Measurements from ENCODE around the gene MYO9A. TPM values are rescaled to one million over a fixed set of nuclear protein-coding genes. Genes with fewer than 3 reads are reported as not detected.

MYO9A gene
- total RNA-seq, 1 donor from 2014 or later, result 44.9 TPM

DNA sequence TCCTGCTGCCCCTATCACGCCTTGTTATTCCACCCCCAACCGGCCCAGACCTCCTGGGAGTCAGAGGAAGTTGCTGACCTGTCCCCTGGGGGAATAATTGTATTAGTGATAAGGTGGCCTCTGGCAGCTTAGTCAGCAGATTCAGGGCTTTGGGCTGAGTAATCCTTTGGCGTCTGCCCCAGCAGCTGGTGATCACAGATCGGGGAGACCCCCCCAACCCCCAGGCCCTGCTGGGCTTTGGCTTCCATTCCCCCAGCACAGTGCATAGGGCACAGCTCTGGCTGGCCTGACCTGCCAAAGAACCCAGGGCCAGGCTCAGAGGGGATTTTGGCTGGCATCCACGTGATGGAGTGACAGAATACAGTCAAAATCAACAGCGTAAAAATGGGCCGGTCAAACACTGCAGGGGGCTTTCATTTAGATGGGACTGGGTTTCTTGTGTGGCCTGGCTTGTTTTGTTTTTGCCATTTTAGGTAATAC is 311.5 kb downstream of the MYO9A start:
- DNase-seq, result peak; percentile 35

DNA sequence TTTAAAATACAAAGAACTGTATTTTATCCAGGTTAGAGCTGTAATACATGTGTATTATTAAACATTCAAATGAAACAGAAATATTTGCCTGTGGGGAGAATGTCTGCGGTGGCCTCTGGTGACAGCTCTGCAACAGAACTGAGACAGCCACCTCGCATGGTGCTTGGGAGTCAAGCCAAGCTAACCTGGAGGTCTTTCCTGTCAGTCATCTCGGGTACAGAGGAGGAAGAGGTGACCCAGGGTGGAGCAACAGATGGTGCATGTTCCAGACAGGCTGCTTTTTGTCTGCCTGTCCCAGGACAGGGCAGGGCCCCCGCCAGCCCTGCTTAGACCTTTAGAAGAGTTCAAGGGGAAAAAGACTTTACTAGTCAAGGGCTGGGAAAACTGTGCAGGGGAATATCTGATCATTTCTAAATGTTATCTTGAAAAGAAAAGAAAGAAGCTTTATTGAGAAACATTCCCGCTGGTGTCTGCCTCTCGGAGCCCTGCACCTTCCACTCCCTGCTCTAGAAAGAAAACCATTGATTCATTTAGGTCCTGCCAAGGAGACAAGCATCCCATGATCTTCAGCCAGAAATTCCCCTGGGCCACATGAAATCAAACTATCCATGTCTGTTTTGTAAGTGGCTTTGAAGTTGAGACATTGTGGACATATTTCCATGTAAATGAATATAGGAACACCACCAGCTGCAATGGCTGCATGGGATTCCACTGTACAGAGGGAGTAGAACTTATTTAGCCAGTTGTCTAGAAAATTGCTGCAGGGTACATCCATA is 313.1 kb downstream of the MYO9A start:
- DNase-seq, result no peak

- DNase-seq, result no peak
Observed at GRCh38 chr15:71804226-71804625, 313.7 kb downstream of the MYO9A start.

DNA sequence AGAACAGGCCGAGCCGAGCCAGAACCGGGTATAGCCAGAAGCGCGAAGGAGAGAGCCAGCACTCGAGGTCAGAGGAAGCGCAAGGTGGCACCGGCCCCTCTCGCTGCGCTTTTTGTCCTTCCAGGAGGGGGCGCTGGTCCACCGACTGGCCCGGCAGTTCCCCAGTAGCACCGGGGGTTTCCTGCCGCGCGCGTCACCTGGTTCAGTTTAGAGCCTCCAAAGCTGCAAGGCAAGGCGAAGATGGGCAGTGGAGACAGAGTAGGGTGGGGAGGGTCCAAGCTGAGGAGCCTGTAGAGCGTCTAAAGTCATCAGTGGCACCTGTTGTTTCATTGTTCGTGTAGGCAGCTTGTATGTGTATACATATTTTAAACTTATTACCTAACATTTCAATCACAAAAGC is 315.2 kb downstream of the MYO9A start:
- peak; percentile 41 for DNase-seq

DNA sequence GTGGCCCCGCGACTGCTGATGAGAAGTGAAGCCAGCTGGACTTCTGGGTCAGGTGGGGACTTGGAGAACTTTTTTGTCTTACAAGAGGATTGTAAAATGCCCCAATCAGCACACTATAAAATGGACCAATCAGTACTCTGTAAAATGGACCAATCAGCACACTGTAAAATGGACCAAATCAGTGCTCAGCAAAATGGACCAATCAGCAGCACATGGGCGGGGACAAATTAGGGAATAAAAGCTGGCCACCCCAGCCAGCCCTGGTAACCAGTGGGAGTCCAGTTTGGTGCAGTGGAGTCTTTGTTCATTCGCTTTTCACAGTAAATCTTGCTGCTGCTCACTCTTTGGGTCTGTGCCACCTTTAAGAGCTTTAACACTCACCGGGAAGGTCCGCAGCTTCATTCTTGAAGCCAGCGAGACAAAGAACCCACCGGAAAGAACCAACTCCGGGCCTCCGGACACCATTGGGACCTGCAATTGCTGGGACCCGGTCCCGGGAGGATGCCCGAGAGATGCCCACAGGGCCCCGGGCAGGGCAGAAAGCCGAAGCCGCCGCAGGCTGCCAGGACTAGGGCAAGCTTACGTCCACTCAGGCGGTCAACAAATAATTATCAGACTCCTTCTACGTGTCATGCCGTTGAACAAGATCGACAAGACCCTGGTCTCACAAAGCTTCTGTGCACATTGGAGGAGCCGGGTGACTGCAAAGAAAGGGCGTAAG is 315.9 kb downstream of the MYO9A start:
- DNase-seq, result no peak

- peak; percentile 88 for DNase-seq
Observed at GRCh38 chr15:71800835-71801745, 316.9 kb downstream of the MYO9A start.

GRCh38 chr15:71800190-71800589 is 317.8 kb downstream of the MYO9A start:
- DNase-seq, result no peak

DNA sequence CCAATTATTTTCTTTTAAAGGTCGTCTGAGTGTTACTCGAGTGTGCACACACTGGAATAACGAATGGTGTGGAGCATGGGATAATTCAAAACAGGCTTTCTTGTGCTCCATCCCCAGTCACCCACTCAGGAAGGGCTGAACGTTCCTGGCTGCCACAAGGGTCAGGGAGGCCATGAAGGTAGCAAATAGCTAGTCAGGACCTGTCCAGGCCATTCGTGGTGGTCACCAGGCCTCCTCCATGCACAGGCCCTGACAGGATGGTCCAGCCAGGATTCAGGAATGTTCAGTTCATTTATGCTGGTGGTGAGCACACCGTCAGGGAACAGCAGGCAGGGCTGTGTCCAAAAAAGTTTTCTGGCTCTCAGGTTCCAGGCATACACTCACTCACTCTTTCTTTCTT is 319.3 kb downstream of the MYO9A start:
- DNase-seq, result no peak

GRCh38 chr15:71792521-71792920 is 325.4 kb downstream of the MYO9A start:
- peak; percentile 83 for DNase-seq

DNA sequence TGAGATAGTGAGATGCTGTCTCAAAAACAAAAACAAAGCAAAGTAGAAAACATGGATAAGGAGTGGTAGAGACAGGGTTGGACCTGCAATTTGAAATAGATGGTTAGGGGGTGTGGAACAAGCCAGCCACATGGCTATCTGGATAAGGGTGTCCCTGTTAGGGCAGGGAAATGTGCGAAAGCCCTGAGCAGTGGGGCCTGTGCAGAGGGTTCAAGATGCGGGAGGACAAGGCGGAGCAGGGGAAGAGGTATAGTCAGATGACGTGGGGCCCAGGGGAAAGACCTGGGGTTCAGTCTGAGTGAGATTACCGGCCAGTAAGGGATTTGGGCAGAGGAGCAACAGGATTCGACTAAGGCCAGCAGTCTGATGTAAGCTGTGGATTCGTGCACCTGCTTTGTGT is 326.0 kb downstream of the MYO9A start:
- no peak for DNase-seq

DNA sequence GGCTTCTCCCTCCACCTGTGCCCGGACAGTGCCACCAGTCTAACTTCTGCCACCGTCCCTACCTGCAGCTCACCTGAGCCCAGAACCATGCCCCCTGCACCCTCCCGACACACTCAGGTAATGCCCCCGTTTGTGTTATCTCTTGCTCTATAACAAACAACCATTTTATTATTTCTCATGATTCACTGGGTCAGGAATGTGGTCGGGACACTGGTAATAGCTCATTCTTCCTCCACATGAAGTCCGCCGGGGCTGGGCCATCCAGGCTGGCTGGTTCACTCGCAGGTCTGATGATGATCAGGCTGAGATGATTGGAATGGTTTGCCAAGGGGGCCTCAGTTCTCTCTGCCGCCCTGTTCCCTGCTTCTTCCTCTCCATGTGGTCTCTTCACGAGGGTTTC is 327.9 kb downstream of the MYO9A start:
- DNase-seq, result peak; percentile 76

GRCh38 chr15:71789616-71790015 is 328.3 kb downstream of the MYO9A start:
- DNase-seq, result no peak

GRCh38 chr15:71788646-71789579 is 329.0 kb downstream of the MYO9A start:
- peak; percentile 73 for DNase-seq

- DNase-seq, result no peak
Observed at GRCh38 chr15:71786673-71787072, 331.3 kb downstream of the MYO9A start.

DNA sequence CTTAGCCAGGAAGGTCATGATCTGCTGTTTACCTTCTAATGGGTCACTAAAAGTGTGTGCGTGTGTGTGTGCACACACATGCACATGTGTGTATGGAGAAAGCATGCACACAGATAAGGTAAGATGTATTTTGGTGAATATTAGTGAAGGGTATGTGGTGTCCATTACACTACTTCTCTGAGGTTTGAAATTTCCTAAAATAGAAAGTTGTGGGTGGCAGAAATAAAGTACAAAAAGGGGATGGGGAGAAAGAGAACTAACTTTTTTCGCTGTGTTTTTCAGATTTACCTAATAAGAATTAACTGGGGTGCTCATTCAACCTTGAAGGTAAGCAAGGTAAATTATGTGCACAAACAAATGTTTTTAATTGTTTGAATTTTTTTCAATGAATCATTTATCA is 332.0 kb downstream of the MYO9A start:
- no peak for DNase-seq

GRCh38 chr15:71784719-71785118 is 333.2 kb downstream of the MYO9A start:
- peak; percentile 20 for DNase-seq

DNA sequence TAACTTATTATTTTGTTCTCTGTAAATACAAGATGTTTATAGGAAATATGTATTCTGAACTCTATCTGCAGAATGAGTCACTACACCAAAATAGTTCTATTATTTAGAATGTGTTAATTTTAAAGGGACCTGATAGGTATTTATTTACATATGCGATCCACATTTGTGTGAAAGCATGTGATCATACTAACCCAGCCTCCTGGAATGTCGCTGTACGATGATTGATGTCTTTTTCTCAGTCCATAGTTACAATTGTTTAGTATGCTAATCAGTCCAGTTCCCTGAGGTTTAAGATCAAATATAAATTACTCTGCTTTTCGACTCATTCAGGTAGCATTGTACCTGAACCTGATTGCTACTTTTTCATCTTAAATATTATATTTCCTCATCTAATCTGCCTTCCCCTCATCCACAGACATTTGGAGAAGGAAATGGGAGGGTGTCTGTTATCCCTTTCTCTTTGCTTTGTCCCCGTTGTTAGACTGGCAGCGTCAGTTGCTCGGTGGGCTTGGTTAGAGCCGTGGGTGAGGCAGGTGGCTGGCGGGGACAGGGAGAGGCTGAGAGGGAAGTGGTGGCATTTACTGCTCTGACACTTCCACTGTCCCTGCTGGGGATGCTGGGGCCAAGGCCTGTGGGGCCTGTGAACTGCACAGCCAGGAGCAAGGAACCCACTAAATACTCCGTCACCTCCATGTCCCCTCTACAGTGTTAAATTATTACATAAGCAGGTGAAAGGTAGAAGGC is 335.4 kb downstream of the MYO9A start:
- peak; percentile 24 for DNase-seq

GRCh38 chr15:71781965-71782265 is 336.0 kb downstream of the MYO9A start:
- DNase-seq, result no peak

GRCh38 chr15:71781179-71781964 is 336.6 kb downstream of the MYO9A start:
- DNase-seq, result no peak
